ENCODE results near the gene NLN.

DNA sequence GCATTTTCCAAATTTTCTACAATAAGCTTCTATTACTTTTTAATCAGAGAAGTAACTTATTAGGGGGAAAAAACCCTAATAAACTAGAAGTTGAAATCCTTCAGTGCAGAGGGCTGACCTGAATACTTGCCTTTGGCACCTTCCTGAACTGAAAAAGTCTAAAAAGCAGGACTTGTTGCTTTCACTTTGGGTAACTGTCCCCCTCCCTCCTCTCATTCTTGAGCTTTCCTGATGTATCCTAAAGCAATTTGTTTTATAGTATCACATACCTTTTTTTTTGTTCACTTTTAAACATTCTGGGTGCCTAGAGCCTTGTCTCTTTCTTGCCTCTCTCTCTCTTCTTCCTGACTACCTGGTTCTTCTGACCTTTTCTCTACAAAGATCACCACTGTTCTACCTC, 140.4 kb downstream of the NLN start:
- TF ChIP-seq EZH2 (optimal IDR thresholded peaks at IDR 0.05; ENCODE audit: low read depth, low read length) (no peak), EZH2phosphoT487 (IDR thresholded peaks at IDR 0.05; ENCODE audit: low read length) (no peak)
- TF ChIP-seq, protein P1, sequence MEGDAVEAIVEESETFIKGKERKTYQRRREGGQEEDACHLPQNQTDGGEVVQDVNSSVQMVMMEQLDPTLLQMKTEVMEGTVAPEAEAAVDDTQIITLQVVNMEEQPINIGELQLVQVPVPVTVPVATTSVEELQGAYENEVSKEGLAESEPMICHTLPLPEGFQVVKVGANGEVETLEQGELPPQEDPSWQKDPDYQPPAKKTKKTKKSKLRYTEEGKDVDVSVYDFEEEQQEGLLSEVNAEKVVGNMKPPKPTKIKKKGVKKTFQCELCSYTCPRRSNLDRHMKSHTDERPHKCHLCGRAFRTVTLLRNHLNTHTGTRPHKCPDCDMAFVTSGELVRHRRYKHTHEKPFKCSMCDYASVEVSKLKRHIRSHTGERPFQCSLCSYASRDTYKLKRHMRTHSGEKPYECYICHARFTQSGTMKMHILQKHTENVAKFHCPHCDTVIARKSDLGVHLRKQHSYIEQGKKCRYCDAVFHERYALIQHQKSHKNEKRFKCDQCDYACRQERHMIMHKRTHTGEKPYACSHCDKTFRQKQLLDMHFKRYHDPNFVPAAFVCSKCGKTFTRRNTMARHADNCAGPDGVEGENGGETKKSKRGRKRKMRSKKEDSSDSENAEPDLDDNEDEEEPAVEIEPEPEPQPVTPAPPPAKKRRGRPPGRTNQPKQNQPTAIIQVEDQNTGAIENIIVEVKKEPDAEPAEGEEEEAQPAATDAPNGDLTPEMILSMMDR (IDR thresholded peaks at IDR 0.05; ENCODE audit: low read length), result no peak
